ENCODE results near the gene MTPN. TPM values are rescaled to one million over a fixed set of nuclear protein-coding genes. Genes with fewer than 3 reads are reported as not detected.
A peak's percentile ranks its signal among the peaks of the same experiment; 100 is the strongest.

The MTPN gene
- total RNA-seq, 2 experiments from 2014 or later, result 91.3 to 281 TPM

DNA sequence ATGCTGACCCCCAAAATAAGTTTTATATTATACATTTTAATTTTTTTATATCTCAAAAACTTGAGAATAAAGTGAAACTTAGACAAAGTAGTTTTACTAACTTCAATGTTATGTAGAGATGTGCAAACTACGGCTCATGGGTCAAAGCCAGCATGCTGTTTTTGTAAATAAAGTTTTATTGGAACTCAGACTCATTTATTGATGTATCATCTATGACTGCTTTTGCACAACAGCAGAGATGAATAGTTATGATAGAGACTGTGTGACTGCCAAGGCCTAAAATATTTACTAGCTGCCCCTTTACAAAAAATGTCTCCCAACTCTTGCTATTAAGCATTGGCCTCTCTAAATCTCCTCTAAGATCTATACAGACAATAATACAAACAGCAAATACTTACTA, 12.4 kb downstream of the MTPN start:
- ChIA-PET CTCF (ENCODE audit: unreplicated experiment) (no interaction called here), POLR2A (interaction anchor here (1.0 to 1.3 kb wide), 2 partner anchors 10 to 17 kb away, joined by 3 to 4 read pairs; no protein-coding TSS in a partner anchor)
- H3K4me1 ChIP-seq (ENCODE audit: insufficient read depth, low read length, poor library complexity, severe bottlenecking), result peaks cover 91% of the 10 kb centered on the region
- BruUV-seq (replicated peaks), result no TSS peak
- H3K9me2 ChIP-seq (ENCODE audit: insufficient read depth, low read length), result no peaks in the 10 kb centered on the region
- no peak overlapping the region for H2AFZ ChIP-seq (ENCODE audit: low read length)
- H3K9me3 ChIP-seq (ENCODE audit: low read length), result peaks cover 11% of the 10 kb centered on the region; the same call in 1 of the 2 replicates
- H3K27ac ChIP-seq (ENCODE audit: low read depth, low read length, poor library complexity, severe bottlenecking), result peak overlapping the region; percentile 88
- DNase-seq (ENCODE audit: low spot score), result no peak
- H3K4me2 ChIP-seq (ENCODE audit: low read length), result peak overlapping the region; percentile 71
- TF ChIP-seq CTCF (conservative IDR thresholded peaks at IDR 0.05; ENCODE audit: low read length) (no peak), EZH2phosphoT487 (IDR thresholded peaks at IDR 0.05; ENCODE audit: borderline replicate concordance, low read depth, low read length) (no peak)
- peaks cover 97% of the 10 kb centered on the region for H3K79me2 ChIP-seq (ENCODE audit: insufficient read depth, low read depth, low read length)
- H3K4me3 ChIP-seq (ENCODE audit: low read depth, low read length, poor library complexity, severe bottlenecking), result peak overlapping the region; percentile 55
- peaks cover 88% of the 10 kb centered on the region for H3K36me3 ChIP-seq (ENCODE audit: insufficient read depth, low read length)
- H4K20me1 ChIP-seq (ENCODE audit: insufficient read depth, low read length), result peaks cover 41% of the 10 kb centered on the region
- intact Hi-C loops (cut with micrococcal nuclease; ENCODE audit: unreplicated experiment), result no loop called here

- Histone ChIP-seq H3K4me3 (ENCODE audit: low read depth, low read length, poor library complexity, severe bottlenecking) (peak overlapping the region; percentile 55), H3K79me2 (ENCODE audit: insufficient read depth, low read depth, low read length) (peaks cover 97% of the 10 kb centered on the region), H3K27ac (ENCODE audit: low read depth, low read length, poor library complexity, severe bottlenecking) (peak overlapping the region; percentile 14), H3K4me2 (ENCODE audit: low read length) (peak overlapping the region; percentile 71), H3K36me3 (ENCODE audit: insufficient read depth, low read length) (peaks cover 88% of the 10 kb centered on the region), H4K20me1 (ENCODE audit: insufficient read depth, low read length) (peaks cover 46% of the 10 kb centered on the region), H2AFZ (ENCODE audit: low read length) (no peak overlapping the region), H3K4me1 (ENCODE audit: insufficient read depth, low read length, poor library complexity, severe bottlenecking) (peaks cover 86% of the 10 kb centered on the region), H3K9me2 (ENCODE audit: insufficient read depth, low read length) (no peaks in the 10 kb centered on the region), H3K9me3 (ENCODE audit: low read length) (peaks cover 6% of the 10 kb centered on the region; the same call in 1 of the 2 replicates)
- no peak for TF ChIP-seq EZH2phosphoT487 (IDR thresholded peaks at IDR 0.05; ENCODE audit: borderline replicate concordance, low read depth, low read length)
- no peak for TF ChIP-seq CTCF (conservative IDR thresholded peaks at IDR 0.05; ENCODE audit: low read length)
- ChIA-PET POLR2A (interaction anchor here (0.7 to 1.3 kb wide), 3 partner anchors 11 to 21 kb away, joined by 3 to 4 read pairs (median 3); no protein-coding TSS in a partner anchor), CTCF (ENCODE audit: unreplicated experiment) (no interaction called here)
- DNase-seq (ENCODE audit: low spot score), result no peak
- no TSS peak for BruUV-seq (replicated peaks)
- intact Hi-C loops (cut with micrococcal nuclease; ENCODE audit: unreplicated experiment), result no loop called here
Measured at GRCh38 chr7:135964274-135964673, 12.9 kb downstream of the MTPN start.

- no TSS peak for BruUV-seq (replicated peaks)
- Histone ChIP-seq H4K20me1 (ENCODE audit: insufficient read depth, low read length) (peaks cover 56% of the 10 kb centered on the region), H3K79me2 (ENCODE audit: insufficient read depth, low read depth, low read length) (peaks cover 100% of the 10 kb centered on the region), H3K4me3 (ENCODE audit: low read depth, low read length, poor library complexity, severe bottlenecking) (no peak overlapping the region), H3K36me3 (ENCODE audit: insufficient read depth, low read length) (peaks cover 92% of the 10 kb centered on the region), H3K9me3 (ENCODE audit: low read length) (no peaks in the 10 kb centered on the region), H3K27ac (ENCODE audit: low read depth, low read length, poor library complexity, severe bottlenecking) (no peak overlapping the region), H3K4me1 (ENCODE audit: insufficient read depth, low read length, poor library complexity, severe bottlenecking) (peaks cover 84% of the 10 kb centered on the region), H3K9me2 (ENCODE audit: insufficient read depth, low read length) (no peaks in the 10 kb centered on the region), H2AFZ (ENCODE audit: low read length) (no peak overlapping the region), H3K4me2 (ENCODE audit: low read length) (peak overlapping the region; percentile 47; the same call in 1 of the 2 replicates)
- intact Hi-C loops (cut with micrococcal nuclease; ENCODE audit: unreplicated experiment), result no loop called here
- TF ChIP-seq EZH2phosphoT487 (IDR thresholded peaks at IDR 0.05; ENCODE audit: borderline replicate concordance, low read depth, low read length), result no peak
- TF ChIP-seq CTCF (conservative IDR thresholded peaks at IDR 0.05; ENCODE audit: low read length), result no peak
- ChIA-PET CTCF (ENCODE audit: unreplicated experiment) (no interaction called here), POLR2A (interaction anchor here (2.0 kb wide), 1 partner anchor 15 kb away, joined by 5 read pairs; no protein-coding TSS in a partner anchor)
- DNase-seq (ENCODE audit: low spot score), result no peak
Measured at GRCh38 chr7:135962802-135963201, 14.4 kb downstream of the MTPN start.

Measured in OCI-LY7 (cell line).